SK-N-SH (cell line): Measurements from ENCODE around the gene THSD4.

ENCODE experiments used
- EZH2phosphoT487 ChIP-seq: fragments of 200-600 bp; sonication (generic); IDR thresholded peaks from 2 replicates; pipeline ENCODE4 v1.6.1; 2017; ENCODE audit warnings: low read depth, mixed run types, mild to moderate bottlenecking, antibody characterized with exemption, moderate library complexity, borderline replicate concordance
- POLR2AphosphoS5 ChIP-seq: IDR thresholded peaks from 2 replicates; pipeline ENCODE4 v1.6.1; 2012; ENCODE audit warnings: low read depth, low read length
- TF ChIP-seq, protein P1 (sequence below): fragments of 200-600 bp; sonication (generic); IDR thresholded peaks from 2 replicates; pipeline ENCODE4 v1.6.1; 2017; ENCODE audit warnings: antibody characterized with exemption, mild to moderate bottlenecking, moderate library complexity
- TF ChIP-seq, protein P2 (sequence below): IDR thresholded peaks from 2 replicates; pipeline ENCODE4 v1.4.0; 2012; ENCODE audit warnings: low read depth, borderline replicate concordance
- TF ChIP-seq, protein P3 (sequence below): IDR thresholded peaks from 2 replicates; pipeline ENCODE4 v1.6.1; 2012; ENCODE audit warnings: mild to moderate bottlenecking, low read depth, low read length, moderate library complexity

DNA sequence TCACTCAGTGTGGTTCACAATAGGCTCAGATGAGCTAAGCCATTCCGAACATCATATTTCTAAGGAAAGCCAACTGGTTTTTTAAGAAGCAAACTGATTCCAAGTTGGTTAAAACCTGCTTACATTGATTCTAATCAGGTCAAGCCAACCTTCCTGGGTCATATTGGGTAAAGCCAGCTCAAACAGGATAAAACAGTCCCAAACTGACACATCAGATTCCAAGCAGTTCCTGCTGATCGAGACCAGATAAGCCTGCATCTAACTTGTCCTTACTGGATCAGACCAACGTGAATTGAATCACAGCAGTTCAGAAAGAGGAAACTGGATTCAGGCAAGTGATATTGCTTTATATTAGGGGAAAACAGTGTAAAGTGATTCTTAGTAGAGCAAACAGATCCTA is 18.6 kb upstream of the THSD4 start:
- TF ChIP-seq POLR2AphosphoS5 (peak; percentile 63; the same call in 1 of the 2 replicates), EZH2phosphoT487 (no peak)
- TF ChIP-seq, protein P1, sequence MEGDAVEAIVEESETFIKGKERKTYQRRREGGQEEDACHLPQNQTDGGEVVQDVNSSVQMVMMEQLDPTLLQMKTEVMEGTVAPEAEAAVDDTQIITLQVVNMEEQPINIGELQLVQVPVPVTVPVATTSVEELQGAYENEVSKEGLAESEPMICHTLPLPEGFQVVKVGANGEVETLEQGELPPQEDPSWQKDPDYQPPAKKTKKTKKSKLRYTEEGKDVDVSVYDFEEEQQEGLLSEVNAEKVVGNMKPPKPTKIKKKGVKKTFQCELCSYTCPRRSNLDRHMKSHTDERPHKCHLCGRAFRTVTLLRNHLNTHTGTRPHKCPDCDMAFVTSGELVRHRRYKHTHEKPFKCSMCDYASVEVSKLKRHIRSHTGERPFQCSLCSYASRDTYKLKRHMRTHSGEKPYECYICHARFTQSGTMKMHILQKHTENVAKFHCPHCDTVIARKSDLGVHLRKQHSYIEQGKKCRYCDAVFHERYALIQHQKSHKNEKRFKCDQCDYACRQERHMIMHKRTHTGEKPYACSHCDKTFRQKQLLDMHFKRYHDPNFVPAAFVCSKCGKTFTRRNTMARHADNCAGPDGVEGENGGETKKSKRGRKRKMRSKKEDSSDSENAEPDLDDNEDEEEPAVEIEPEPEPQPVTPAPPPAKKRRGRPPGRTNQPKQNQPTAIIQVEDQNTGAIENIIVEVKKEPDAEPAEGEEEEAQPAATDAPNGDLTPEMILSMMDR, result no peak
- TF ChIP-seq, protein P2, sequence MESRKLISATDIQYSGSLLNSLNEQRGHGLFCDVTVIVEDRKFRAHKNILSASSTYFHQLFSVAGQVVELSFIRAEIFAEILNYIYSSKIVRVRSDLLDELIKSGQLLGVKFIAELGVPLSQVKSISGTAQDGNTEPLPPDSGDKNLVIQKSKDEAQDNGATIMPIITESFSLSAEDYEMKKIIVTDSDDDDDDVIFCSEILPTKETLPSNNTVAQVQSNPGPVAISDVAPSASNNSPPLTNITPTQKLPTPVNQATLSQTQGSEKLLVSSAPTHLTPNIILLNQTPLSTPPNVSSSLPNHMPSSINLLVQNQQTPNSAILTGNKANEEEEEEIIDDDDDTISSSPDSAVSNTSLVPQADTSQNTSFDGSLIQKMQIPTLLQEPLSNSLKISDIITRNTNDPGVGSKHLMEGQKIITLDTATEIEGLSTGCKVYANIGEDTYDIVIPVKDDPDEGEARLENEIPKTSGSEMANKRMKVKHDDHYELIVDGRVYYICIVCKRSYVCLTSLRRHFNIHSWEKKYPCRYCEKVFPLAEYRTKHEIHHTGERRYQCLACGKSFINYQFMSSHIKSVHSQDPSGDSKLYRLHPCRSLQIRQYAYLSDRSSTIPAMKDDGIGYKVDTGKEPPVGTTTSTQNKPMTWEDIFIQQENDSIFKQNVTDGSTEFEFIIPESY, result no peak
- TF ChIP-seq, protein P3, sequence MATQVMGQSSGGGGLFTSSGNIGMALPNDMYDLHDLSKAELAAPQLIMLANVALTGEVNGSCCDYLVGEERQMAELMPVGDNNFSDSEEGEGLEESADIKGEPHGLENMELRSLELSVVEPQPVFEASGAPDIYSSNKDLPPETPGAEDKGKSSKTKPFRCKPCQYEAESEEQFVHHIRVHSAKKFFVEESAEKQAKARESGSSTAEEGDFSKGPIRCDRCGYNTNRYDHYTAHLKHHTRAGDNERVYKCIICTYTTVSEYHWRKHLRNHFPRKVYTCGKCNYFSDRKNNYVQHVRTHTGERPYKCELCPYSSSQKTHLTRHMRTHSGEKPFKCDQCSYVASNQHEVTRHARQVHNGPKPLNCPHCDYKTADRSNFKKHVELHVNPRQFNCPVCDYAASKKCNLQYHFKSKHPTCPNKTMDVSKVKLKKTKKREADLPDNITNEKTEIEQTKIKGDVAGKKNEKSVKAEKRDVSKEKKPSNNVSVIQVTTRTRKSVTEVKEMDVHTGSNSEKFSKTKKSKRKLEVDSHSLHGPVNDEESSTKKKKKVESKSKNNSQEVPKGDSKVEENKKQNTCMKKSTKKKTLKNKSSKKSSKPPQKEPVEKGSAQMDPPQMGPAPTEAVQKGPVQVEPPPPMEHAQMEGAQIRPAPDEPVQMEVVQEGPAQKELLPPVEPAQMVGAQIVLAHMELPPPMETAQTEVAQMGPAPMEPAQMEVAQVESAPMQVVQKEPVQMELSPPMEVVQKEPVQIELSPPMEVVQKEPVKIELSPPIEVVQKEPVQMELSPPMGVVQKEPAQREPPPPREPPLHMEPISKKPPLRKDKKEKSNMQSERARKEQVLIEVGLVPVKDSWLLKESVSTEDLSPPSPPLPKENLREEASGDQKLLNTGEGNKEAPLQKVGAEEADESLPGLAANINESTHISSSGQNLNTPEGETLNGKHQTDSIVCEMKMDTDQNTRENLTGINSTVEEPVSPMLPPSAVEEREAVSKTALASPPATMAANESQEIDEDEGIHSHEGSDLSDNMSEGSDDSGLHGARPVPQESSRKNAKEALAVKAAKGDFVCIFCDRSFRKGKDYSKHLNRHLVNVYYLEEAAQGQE, result 0 out of 2 replicates have a peak, but pooled peaks have one; percentile 48
